Kidney (tissue), 14 donors: ENCODE measurements around the gene STX8. TPM values are rescaled to one million over a fixed set of nuclear protein-coding genes. Genes with fewer than 3 reads are reported as not detected.

Source experiments
- DNase-seq, 5 donors: peaks; one replicate each; pipeline ENCODE4 v3.0.0-alpha.2; 2013 to 2020
- FAIRE-seq: peaks from 2 replicates; lab custom pipeline; 2012; peaks lifted over from hg19 to GRCh38; lab: Jason Lieb, UNC
- H3K27ac ChIP-seq, 2 donors: one replicate each; pipeline ENCODE4 v1.7.0; 2013; ENCODE audit warnings: low read depth in 2 of 2, low read length in 2 of 2, inconsistent platforms in 1 of 2
- H3K27me3 ChIP-seq: one replicate; pipeline ENCODE4 v1.7.1; 2013; ENCODE audit warnings: low read length, inconsistent platforms; ENCODE audit not compliant: control insufficient read depth, insufficient read depth
- H3K36me3 ChIP-seq, 3 donors: one replicate each; pipeline versions ENCODE4 v1.7.0 to v1.7.1; 2013; ENCODE audit warnings: low read length in 3 of 3, control low read depth in 1 of 3, inconsistent platforms in 1 of 3; ENCODE audit not compliant: insufficient read depth in 3 of 3, control insufficient read depth in 2 of 3
- H3K4me1 ChIP-seq, 3 donors: one replicate each; pipeline versions ENCODE4 v1.7.0 to v1.7.1; 2013; ENCODE audit warnings: low read length in 3 of 3, inconsistent platforms in 1 of 3, low read depth in 1 of 3; ENCODE audit not compliant: control insufficient read depth in 2 of 3, insufficient read depth in 2 of 3
- H3K4me3 ChIP-seq, 3 donors: one replicate each; pipeline versions ENCODE4 v1.7.0 to v1.8.1; 2013; ENCODE audit warnings: low read length in 3 of 3, control low read depth in 1 of 3, inconsistent platforms in 1 of 3
- H3K9ac ChIP-seq, 3 donors: one replicate each; pipeline versions ENCODE4 v1.7.0 to v1.7.1; 2013; ENCODE audit warnings: low read length in 3 of 3, control low read depth in 1 of 3, inconsistent platforms in 1 of 3
- H3K9me3 ChIP-seq, 3 donors: one replicate each; pipeline versions ENCODE4 v1.7.0 to v1.7.1; 2013; ENCODE audit warnings: low read length in 3 of 3, control low read depth in 1 of 3, inconsistent platforms in 1 of 3; ENCODE audit not compliant: control insufficient read depth in 2 of 3, insufficient read depth in 1 of 3
- CTCF ChIP-seq: IDR thresholded peaks from 3 replicates; pipeline ENCODE4 v1.5.1; 2012; ENCODE audit warnings: mild to moderate bottlenecking, moderate library complexity, borderline replicate concordance; ENCODE audit not compliant: insufficient read depth; ENCODE audit errors: extremely low read depth
- intact Hi-C: fragments of 100-400 bp; cut with DNase I; formaldehyde crosslinking; loops from one replicate; pipeline ENCODE4 v1.11.1; 2022
- polyA plus RNA-seq: library from polyadenylated mRNA; stranded (reverse); fragments of 350-450 nt; fragmentation: Illumina TruSeq; extraction: RNeasy Lipid Tissue Mini Kit (QIAGEN cat#74804); gene quantifications from one replicate; pipeline ENCODE4 v1.2.3, GENCODE V29; 2014; ENCODE audit warnings: low read depth, low replicate concordance; ENCODE audit not compliant: insufficient read depth
- total RNA-seq: library from RNA; stranded (reverse); fragmentation: NEBNext Ultra II Directional; extraction: Animal tissue kit (Norgen Biotek cat#: 25700); gene quantifications from one replicate; pipeline ENCODE4 v1.2.1, GENCODE V29; 2021
- donor health status: control.
- donor health status: control.
- donor health status: control.
- donor health status: control.
- donor health status: control.
- donor health status: DM: yes; HTN: yes; CAD: no.
- donor health status: Normal renal cell carcinoma (clear cell type).

STX8 gene
- total and polyA plus RNA-seq, 2 donors from 2014 or later = 67.2 to 127 TPM

DNA sequence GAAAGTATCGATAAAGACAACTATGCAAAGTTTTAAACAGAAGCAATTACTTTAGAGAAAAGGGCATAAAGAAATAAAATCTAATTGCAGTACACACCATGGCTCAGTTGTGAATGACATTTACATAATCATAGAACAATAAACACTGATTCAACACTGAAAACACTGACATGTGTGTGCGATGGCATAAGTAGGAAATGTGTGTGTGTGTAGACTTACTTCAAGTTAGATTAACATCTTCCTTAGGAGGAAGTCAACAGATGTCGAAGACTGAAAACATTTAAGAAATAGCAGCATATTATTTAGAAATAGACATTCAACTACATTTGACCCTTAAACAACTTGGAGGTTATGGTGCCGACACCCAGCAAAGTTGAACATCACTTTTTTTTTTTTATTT, 172.4 kb downstream of the STX8 start:
- intact Hi-C loops = no loop called here
- no peak overlapping the region for H3K4me3 ChIP-seq
- no peaks in the 10 kb centered on the region for H3K9me3 ChIP-seq
- H3K4me1 ChIP-seq = no peaks in the 10 kb centered on the region
- H3K27me3 ChIP-seq = no peaks in the 10 kb centered on the region
- FAIRE-seq (no peak), DNase-seq (no peak)
- no peak overlapping the region for H3K27ac ChIP-seq
- H3K9ac ChIP-seq = no peak overlapping the region
- no peaks in the 10 kb centered on the region for H3K36me3 ChIP-seq
- TF ChIP-seq CTCF = no peak

DNA sequence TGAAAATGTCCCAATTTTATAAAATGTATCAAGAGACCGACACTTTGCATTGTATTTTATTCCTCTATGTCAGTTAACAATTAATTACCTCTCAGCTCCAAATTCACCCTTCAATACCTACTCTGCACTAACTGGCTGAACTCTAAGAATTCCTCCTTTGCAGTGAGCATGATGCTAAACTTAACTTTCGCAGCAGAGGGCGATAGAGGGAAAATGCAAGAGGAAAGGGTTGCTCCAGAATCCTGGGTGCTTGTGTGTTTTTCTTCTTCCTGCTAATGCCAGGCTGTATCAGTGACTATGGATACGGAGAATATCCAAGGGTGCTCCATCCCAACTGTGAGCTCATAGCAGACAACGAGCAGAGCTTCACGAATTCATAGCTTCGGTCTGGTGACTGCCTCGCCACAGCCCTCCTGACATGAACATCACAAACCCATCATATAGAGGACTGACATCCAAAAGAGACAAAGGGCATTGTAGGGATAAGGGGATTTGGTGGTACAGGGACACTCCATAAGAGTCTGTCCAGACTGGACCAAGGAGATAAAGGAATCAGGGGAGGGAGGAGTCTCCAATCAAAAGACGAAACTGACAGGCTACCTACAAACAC, 172.9 kb downstream of the STX8 start:
- FAIRE-seq (no peak), DNase-seq (peak in 1 of 5 donors; percentile 17)
- Histone ChIP-seq H3K27me3 (no peaks in the 10 kb centered on the region), H3K9ac (no peak overlapping the region), H3K36me3 (no peaks in the 10 kb centered on the region), H3K4me1 (no peaks in the 10 kb centered on the region), H3K9me3 (no peaks in the 10 kb centered on the region), H3K27ac (no peak overlapping the region), H3K4me3 (no peak overlapping the region)
- intact Hi-C loops = no loop called here
- peak; percentile 35 for TF ChIP-seq CTCF

DNA sequence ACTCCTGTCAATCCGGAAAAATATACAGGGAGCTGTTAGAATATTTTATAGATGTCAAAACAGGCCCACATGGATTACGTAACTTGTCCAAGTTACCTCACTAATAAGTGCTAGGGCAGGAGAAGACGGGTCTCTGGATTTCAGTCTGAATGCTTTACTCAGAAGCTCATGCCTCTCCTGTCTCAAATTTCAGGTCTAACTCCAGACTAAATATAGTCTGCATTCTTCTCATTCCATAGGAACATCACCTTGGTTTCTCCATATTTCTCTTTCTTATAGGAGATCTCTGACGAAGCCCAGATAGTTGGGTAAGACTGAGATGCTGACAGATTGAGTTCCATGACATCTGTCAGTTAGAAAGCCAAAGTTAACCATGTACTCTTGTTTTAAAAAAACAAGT, 174.2 kb downstream of the STX8 start:
- TF ChIP-seq CTCF = no peak
- Histone ChIP-seq H3K36me3 (no peaks in the 10 kb centered on the region), H3K9me3 (no peaks in the 10 kb centered on the region), H3K9ac (no peak overlapping the region), H3K27ac (no peak overlapping the region), H3K4me1 (no peaks in the 10 kb centered on the region), H3K4me3 (no peak overlapping the region), H3K27me3 (no peaks in the 10 kb centered on the region)
- intact Hi-C loops = no loop called here
- FAIRE-seq (no peak), DNase-seq (peak in 2 of 5 donors; percentile 43 to 59)

DNA sequence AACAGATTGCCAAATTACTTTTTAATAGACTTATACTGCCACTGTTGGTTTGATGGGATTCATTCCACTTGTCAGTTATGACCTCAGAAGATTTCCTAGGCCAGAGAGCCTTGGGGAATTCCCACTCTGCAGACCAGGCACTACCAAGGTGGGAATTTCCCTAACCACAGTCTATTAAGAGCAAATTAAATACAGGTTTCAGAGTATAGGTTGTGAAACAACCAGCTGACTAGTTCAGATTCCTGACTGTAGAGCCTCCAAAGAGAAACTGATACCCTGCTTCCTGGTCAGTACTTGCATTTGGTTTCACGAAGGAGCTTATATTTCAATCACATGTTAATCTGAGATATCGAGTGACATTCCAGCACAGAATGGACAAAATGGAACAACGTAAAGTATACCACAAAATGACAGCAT, 186.5 kb downstream of the STX8 start:
- Histone ChIP-seq H3K27ac (no peak overlapping the region), H3K4me3 (no peak overlapping the region), H3K27me3 (no peaks in the 10 kb centered on the region), H3K36me3 (no peaks in the 10 kb centered on the region), H3K9me3 (no peaks in the 10 kb centered on the region), H3K9ac (no peak overlapping the region), H3K4me1 (no peaks in the 10 kb centered on the region)
- DNase-seq (peak in 2 of 5 donors; percentile 43 to 62), FAIRE-seq (no peak)
- intact Hi-C loops = no loop called here
- TF ChIP-seq CTCF = no peak
